GM23248 (cell line): ENCODE measurements around the gene PANK2. TPM values are rescaled to one million over a fixed set of nuclear protein-coding genes. Genes with fewer than 3 reads are reported as not detected.

ENCODE experiments used
- DNase-seq: peaks from one replicate; pipeline ENCODE4 v3.0.0-alpha.2; 2015
- H2AFZ ChIP-seq: fragments of 200-600 bp; sonication (generic); 2 replicates; pipeline ENCODE4 v1.6.1; 2016; ENCODE audit warnings: antibody characterized with exemption
- H3F3A ChIP-seq: fragments of 200-600 bp; sonication (generic); 2 replicates; pipeline ENCODE4 v1.6.1; 2016; ENCODE audit warnings: mild to moderate bottlenecking, antibody characterized with exemption, mixed run types; ENCODE audit not compliant: insufficient read depth
- H3K27ac ChIP-seq: fragments of 200-600 bp; sonication (generic); 2 replicates; pipeline ENCODE4 v1.5.1; 2016; ENCODE audit warnings: mild to moderate bottlenecking
- H3K27me3 ChIP-seq: fragments of 200-600 bp; sonication (generic); replicated peaks from 2 replicates; pipeline ENCODE4 v1.6.1; 2016; ENCODE audit warnings: mild to moderate bottlenecking; ENCODE audit not compliant: insufficient read depth
- H3K36me3 ChIP-seq: fragments of 200-600 bp; sonication (generic); 2 replicates; pipeline ENCODE4 v1.6.1; 2016; ENCODE audit warnings: low read depth, mild to moderate bottlenecking
- H3K4me1 ChIP-seq: fragments of 200-600 bp; sonication (generic); 2 replicates; pipeline ENCODE4 v1.6.1; 2016; ENCODE audit warnings: mild to moderate bottlenecking; ENCODE audit not compliant: insufficient read depth
- H3K4me2 ChIP-seq: fragments of 200-600 bp; sonication (generic); one replicate; pipeline ENCODE4 v1.6.1; 2016; ENCODE audit warnings: mild to moderate bottlenecking; ENCODE audit not compliant: unreplicated experiment
- H3K4me3 ChIP-seq: fragments of 200-600 bp; sonication (generic); 2 replicates; pipeline ENCODE4 v1.5.1; 2016; ENCODE audit warnings: mild to moderate bottlenecking
- H3K79me2 ChIP-seq: fragments of 200-600 bp; sonication (generic); 2 replicates; pipeline ENCODE4 v1.6.1; 2016; ENCODE audit warnings: mild to moderate bottlenecking; ENCODE audit not compliant: insufficient read depth
- H3K9ac ChIP-seq: fragments of 200-600 bp; sonication (generic); 2 replicates; pipeline ENCODE4 v1.6.1; 2016; ENCODE audit warnings: mild to moderate bottlenecking
- H3K9me2 ChIP-seq: fragments of 200-600 bp; sonication (generic); 2 replicates; pipeline ENCODE4 v1.6.1; 2016; ENCODE audit warnings: mixed run types, mild to moderate bottlenecking, moderate library complexity; ENCODE audit not compliant: insufficient read depth
- H3K9me3 ChIP-seq: fragments of 200-600 bp; sonication (generic); one replicate; pipeline ENCODE4 v1.6.1; 2017; ENCODE audit warnings: low read depth
- H4K20me1 ChIP-seq: fragments of 200-600 bp; sonication (generic); 2 replicates; pipeline ENCODE4 v1.6.0; 2016; ENCODE audit not compliant: insufficient read depth
- EZH2 ChIP-seq: fragments of 200-600 bp; sonication (generic); IDR thresholded peaks from 2 replicates; pipeline ENCODE4 v1.6.1; 2018; ENCODE audit warnings: antibody characterized with exemption, mild to moderate bottlenecking; ENCODE audit not compliant: insufficient read depth, poor library complexity, severe bottlenecking
- EZH2phosphoT487 ChIP-seq: fragments of 200-600 bp; sonication (generic); IDR thresholded peaks from 2 replicates; pipeline ENCODE4 v1.6.1; 2018; ENCODE audit warnings: antibody characterized with exemption, moderate library complexity, mild to moderate bottlenecking, low read depth; ENCODE audit not compliant: insufficient read depth
- WGBS, 2 experiments: methylation state at CpG; one replicate each; pipeline ENCODE4 v1.1.6; 2015 to 2017; ENCODE audit warnings: low lambda C conversion rate in 2 of 2, low coverage in 1 of 2; ENCODE audit errors: missing lambda C conversion rate in 2 of 2; 5-methylcytosine and 5-hydroxymethylcytosine counted together
- in situ Hi-C: fragments of 300-500 bp; cut with MboI; formaldehyde crosslinking; loops from 2 replicates; pipeline ENCODE4 v1.15.0; 2020
- polyA plus RNA-seq: library from polyadenylated mRNA; unstranded; fragments of >200 nt; fragmentation: Nextera tagmentation; extraction: Ambion mirVana; gene quantifications from 2 replicates; pipeline ENCODE4 v1.2.1, GENCODE V29; 2016
- total RNA-seq: library from RNA; depleted of rRNA; stranded (reverse); fragments of >200 nt; shearing (Covaris generic); gene quantifications from 2 replicates; pipeline ENCODE4 v1.2.3, GENCODE V29; 2014

The PANK2 gene
- total and polyA plus RNA-seq, 2 experiments from 2014 or later, result 30.6 to 43.7 TPM

DNA sequence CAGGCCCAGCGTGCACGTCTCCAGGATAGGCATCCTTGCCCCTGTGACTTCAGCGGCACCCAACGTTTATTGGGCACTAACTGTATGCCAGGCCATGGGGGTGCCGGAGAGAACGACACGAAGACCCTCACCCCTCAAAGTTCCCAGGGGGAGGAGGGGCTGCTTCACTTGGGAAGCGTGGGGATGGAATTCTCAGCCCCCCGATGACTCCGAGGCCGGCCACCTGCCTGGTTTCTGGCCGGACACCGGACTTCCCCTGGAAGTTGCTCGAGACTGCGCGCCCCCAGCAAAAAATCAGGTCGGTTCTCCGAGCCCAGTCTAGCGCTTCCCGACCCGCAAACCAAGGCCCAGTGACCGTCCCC lies 42.8 kb upstream of the PANK2 start:
- Histone ChIP-seq H3K4me3 (peak overlapping the region; percentile 80), H3K9me2 (no peaks in the 10 kb centered on the region), H4K20me1 (no peaks in the 10 kb centered on the region), H3K36me3 (no peaks in the 10 kb centered on the region; the same call in 1 of the 2 replicates), H3K4me2 (peak overlapping the region; percentile 93), H3K9me3 (no peaks in the 10 kb centered on the region), H3F3A (0 out of 2 replicates have a peak, but pooled peaks cover 8% of the 10 kb centered on the region), H3K9ac (peak overlapping the region; percentile 92), H3K27me3 (no peaks in the 10 kb centered on the region), H2AFZ (peak overlapping the region; percentile 83), H3K79me2 (peaks cover 52% of the 10 kb centered on the region), H3K4me1 (peaks cover 10% of the 10 kb centered on the region), H3K27ac (peak overlapping the region; percentile 47)
- WGBS, 2 experiments, result 1 to 2% methylated on average over 20 to 21 of the region's 22 CpGs
- no peak for TF ChIP-seq EZH2phosphoT487
- TF ChIP-seq EZH2, result no peak
- in situ Hi-C loops, result no loop called here
- DNase-seq, result no peak

DNA sequence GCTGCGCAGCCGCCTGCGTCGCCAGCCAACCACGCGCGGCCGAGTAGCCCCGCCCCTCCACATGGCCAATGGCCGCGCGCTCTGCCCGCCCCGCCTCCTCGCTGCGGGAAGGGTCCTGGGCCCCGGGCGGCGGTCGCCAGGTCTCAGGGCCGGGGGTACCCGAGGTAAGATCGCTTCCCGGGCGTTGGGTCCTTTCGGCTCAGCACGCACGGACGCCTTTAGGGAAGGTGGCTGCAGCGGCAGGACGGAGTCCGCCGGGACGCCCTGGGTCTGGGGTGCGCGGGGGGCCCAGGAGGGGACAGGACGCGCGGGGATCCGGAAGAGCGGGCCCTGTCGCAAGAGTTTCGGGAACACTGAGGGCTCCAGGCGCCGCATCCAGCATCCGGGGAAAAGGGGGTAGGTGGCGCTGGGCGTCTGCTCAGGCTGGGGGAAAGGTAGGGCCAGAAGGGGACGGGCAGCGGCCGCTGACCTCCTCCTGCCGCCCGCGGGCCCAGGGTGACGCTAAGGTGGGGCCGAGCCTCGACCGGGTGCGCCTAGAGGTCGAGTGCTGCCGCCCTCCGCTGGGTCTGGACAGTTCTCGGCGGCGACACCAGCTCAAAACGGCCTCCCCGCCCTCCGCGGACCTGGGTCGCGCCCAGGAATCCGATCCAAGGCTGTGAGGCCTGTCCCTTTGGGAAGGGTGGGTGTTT lies 42.3 kb upstream of the PANK2 start, which contains the start of gene MAVS:
TSS of gene MAVS (plus strand) at position 95 of the 689 bp plus-strand sequence. CDS start 7,791 bp downstream, outside the sequence.
- TF ChIP-seq EZH2 (no peak), EZH2phosphoT487 (no peak)
- Histone ChIP-seq H3K9me3 (no peaks in the 10 kb centered on the region), H3K9me2 (no peaks in the 10 kb centered on the region), H3K79me2 (peaks cover 56% of the 10 kb centered on the region), H3K27ac (peak within 1 kb of the TSS; percentile 49), H3K4me1 (peaks cover 10% of the 10 kb centered on the region), H4K20me1 (no peaks in the 10 kb centered on the region), H3K9ac (peak within 1 kb of the TSS; percentile 92), H3K27me3 (no peaks in the 10 kb centered on the region), H3F3A (0 out of 2 replicates have a peak, but pooled peaks cover 8% of the 10 kb centered on the region), H3K4me3 (peak within 1 kb of the TSS; percentile 80), H3K36me3 (no peaks in the 10 kb centered on the region; the same call in 1 of the 2 replicates), H2AFZ (peak within 1 kb of the TSS; percentile 83), H3K4me2 (peak within 1 kb of the TSS; percentile 93)
- in situ Hi-C loops, result no loop called here
- 1% methylated on average over 59 to 72 of the region's 72 CpGs for WGBS, 2 experiments
- DNase-seq, result peak; percentile 91

GRCh38 chr20:3847429-3847940 lies 41.7 kb upstream of the PANK2 start:
- Histone ChIP-seq H3K4me2 (peak overlapping the region; percentile 93), H3K79me2 (peaks cover 61% of the 10 kb centered on the region), H3K36me3 (no peaks in the 10 kb centered on the region; the same call in 1 of the 2 replicates), H4K20me1 (no peaks in the 10 kb centered on the region), H2AFZ (peak overlapping the region; percentile 83), H3K27ac (peak overlapping the region; percentile 49), H3K9ac (peak overlapping the region; percentile 92), H3K4me3 (peak overlapping the region; percentile 80), H3K9me2 (no peaks in the 10 kb centered on the region), H3K27me3 (no peaks in the 10 kb centered on the region), H3K9me3 (no peaks in the 10 kb centered on the region), H3F3A (0 out of 2 replicates have a peak, but pooled peaks cover 8% of the 10 kb centered on the region), H3K4me1 (peaks cover 10% of the 10 kb centered on the region)
- in situ Hi-C loops, result no loop called here
- WGBS, 2 experiments, result 7 to 10% methylated on average over 8 of the region's 8 CpGs
- TF ChIP-seq EZH2phosphoT487, result no peak
- DNase-seq, result no peak

GRCh38 chr20:3848565-3848964 lies 40.6 kb upstream of the PANK2 start:
- Histone ChIP-seq H3K4me3 (no peak overlapping the region), H3K27me3 (no peaks in the 10 kb centered on the region), H3K27ac (no peak overlapping the region), H4K20me1 (no peaks in the 10 kb centered on the region), H3K4me2 (no peak overlapping the region), H2AFZ (no peak overlapping the region), H3K79me2 (peaks cover 64% of the 10 kb centered on the region), H3K9me2 (no peaks in the 10 kb centered on the region), H3K36me3 (no peaks in the 10 kb centered on the region; the same call in 1 of the 2 replicates), H3K9me3 (no peaks in the 10 kb centered on the region), H3K4me1 (peaks cover 8% of the 10 kb centered on the region), H3K9ac (0 out of 2 replicates have a peak overlapping the region, but pooled peaks have one; percentile 25), H3F3A (0 out of 2 replicates have a peak, but pooled peaks cover 8% of the 10 kb centered on the region)
- TF ChIP-seq EZH2 (no peak), EZH2phosphoT487 (no peak)
- in situ Hi-C loops, result no loop called here
- DNase-seq, result no peak
- WGBS, 2 experiments, result 96 to 100% methylated on average over 1 of the region's 1 CpG
